Hepatocyte (in vitro differentiated cells): Measurements from ENCODE around the gene GPN2.

ENCODE experiments used
- CTCF ChIP-seq: fragments of 200-600 bp; sonication (generic); IDR thresholded peaks from 2 replicates; pipeline ENCODE4 v1.5.1; 2016; ENCODE audit warnings: antibody characterized with exemption, mild to moderate bottlenecking; ENCODE audit not compliant: poor library complexity
- EZH2phosphoT487 ChIP-seq: fragments of 200-600 bp; sonication (generic); IDR thresholded peaks from one replicate; pipeline ENCODE4 v1.6.1; 2018; ENCODE audit warnings: antibody characterized with exemption, mild to moderate bottlenecking, low read depth, moderate library complexity; ENCODE audit not compliant: unreplicated experiment, severe bottlenecking

GRCh38 chr1:26827106-26827604 lies 62.9 kb downstream of the GPN2 start:
- TF ChIP-seq CTCF (no peak), EZH2phosphoT487 (no peak)
